HG03196 (cell line): ENCODE results near the gene FN3KRP.
"Not testable (repeated sequence)": the region's sequence is repeated elsewhere in the genome, so short reads cannot be mapped to it uniquely, and the experiment has no call there.

Source experiments
- ATAC-seq: cut with Tn5 transposase; IDR thresholded peaks from one replicate; pipeline ENCODE4 v1.9.1; 2021; ENCODE audit not compliant: unreplicated experiment

The FN3KRP gene

DNA sequence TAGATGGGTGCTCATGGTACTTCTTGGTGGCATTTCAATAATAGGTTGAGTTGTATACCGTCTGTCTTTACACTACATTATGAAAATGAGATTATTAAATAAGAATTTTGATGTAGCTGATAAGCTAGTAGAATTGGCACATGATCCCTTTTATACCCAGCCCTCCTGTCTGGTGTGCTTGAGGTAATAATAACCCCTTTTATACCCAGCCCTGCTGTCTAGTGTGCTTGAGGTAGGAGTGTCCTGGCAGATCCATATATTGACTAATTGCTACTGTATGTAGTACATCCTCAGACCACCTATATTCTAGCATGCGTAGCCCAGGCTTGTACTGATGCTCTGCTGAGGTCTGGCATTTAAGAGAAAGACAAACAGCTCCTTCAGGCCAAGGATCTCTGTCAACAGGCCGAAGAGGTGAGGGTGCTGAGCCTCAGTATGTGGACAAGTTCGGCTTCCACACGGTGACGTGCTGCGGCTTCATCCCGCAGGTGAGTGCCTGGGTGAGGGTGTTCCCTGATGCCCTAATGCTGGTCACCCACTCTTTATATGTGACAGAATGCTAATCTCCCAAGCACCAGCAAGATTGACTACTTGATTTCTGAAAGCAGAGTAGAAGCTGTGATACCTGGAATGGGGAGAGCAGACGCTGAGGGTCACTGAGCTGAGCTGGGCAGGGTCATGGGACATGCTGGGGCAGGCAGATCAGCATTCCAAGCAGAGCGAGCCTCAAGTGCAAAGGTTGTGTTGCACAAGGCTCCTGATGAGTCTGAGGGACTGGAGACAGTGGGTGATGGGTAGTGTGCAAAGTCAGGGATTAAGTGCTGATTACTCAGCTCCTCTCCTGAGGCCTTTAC is 24.6 kb downstream of the FN3KRP start:
- no peak for ATAC-seq

DNA sequence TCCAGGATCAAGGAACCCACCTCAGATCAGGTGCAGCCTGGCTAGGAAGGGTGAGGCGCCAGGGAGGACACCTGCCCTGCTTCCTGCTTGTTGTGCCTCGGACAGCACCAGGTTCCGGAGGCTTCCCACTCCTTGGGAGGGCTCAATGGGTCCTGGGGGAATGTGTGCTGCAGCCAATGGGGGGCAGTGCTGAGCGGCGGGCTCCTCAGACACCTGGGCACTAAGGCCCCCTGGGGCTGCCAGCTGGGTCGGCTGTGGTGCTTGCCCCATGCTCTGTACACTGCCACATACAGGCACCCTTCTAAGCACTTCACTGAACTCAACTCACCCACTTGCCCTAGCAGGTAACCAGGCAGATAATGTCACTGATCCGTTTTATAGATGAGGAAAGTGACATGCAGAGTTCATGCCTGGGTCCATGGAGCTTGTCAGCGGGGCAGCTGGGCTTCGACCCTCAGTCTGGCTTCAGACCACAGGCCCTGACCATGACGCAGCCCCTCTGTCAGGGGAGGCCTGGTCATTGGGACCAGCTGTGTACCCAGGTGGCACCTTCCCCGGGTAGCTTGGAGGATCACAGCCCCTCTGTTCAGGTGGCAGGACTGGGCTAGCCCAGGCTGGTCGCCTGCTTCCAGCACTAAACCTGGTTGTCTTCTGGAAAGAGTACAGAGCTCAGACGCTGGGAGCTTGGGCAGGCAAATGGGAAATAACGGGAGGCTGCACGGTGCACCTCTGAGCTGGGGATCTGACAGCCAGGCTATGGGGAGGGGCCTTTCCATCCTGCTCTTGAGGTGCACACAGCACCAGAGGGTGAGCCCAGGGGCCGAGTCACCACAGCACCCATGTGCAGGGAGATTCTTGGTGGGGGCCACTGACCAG is 27.1 kb downstream of the FN3KRP start:
- no peak for ATAC-seq

DNA sequence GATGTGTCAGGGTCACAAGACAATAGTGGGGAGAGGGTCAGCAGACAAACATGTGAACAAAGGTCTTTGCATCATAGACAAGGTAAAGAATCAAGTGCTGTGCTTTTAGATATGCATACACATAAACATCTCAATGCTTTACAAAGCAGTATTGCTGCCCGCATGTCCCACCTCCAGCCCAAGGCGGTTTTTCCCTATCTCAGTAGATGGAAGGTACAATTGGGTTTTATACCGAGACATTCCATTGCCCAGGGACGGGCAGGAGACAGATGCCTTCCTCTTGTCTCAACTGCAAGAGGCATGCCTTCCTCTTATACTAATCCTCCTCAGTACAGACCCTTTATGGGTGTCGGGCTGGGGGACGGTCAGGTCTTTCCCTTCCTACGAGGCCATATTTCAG is 28.2 kb downstream of the FN3KRP start:
- ATAC-seq = not testable (repeated sequence)

DNA sequence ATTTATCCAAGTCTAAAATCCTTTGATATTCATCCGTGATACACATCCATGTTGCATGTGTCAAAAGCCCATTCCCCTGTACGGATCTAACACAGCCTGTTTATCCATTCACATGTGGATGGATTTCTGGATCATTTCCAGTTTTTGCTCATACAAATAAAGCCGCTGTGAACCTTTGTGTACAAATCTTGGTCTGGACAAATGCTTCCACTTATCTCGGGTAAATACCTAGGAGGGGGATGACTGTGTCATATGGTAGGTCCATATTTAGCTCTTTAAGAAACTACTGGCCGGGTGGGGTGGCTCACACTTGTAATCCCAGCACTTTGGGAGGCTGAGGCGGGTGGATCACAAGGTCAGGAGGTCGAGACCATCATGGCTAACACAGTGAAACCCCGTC is 29.0 kb downstream of the FN3KRP start:
- no peak for ATAC-seq

DNA sequence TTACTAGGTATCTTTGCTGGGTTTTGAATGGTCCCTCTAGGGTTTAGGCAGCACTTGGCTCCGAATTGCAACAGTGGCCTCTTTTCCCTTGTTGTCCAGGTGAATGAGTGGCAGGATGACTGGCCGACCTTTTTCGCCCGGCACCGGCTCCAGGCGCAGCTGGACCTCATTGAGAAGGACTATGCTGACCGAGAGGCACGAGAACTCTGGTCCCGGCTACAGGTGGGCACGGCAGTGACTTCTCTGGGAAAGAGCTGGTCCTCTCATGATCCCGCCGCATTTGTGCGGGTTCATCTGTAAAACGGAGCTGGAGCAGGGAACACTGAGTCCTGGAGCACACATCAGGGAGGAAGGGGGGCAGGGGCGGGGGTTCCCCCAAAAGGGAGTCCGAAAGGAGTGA is 32.2 kb downstream of the FN3KRP start:
- no peak for ATAC-seq

DNA sequence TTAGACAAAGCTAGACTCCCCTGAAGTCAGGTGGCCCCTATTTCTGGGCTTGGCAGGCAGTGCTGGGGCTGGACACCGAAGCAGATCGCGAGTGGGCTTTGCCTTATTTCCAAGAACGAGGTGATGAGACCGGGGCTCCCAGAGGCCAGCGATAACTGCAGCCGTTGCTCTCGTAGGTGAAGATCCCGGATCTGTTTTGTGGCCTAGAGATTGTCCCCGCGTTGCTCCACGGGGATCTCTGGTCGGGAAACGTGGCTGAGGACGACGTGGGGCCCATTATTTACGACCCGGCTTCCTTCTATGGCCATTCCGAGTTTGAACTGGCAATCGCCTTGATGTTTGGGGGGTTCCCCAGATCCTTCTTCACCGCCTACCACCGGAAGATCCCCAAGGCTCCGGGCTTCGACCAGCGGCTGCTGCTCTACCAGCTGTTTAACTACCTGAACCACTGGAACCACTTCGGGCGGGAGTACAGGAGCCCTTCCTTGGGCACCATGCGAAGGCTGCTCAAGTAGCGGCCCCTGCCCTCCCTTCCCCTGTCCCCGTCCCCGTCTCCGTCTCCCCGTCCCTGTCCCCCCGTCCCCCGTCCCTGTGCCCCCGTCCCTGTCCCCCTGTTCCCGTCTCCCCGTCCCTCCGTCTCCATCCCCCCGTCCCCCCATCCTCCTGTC is 33.9 kb downstream of the FN3KRP start:
- no peak for ATAC-seq

DNA sequence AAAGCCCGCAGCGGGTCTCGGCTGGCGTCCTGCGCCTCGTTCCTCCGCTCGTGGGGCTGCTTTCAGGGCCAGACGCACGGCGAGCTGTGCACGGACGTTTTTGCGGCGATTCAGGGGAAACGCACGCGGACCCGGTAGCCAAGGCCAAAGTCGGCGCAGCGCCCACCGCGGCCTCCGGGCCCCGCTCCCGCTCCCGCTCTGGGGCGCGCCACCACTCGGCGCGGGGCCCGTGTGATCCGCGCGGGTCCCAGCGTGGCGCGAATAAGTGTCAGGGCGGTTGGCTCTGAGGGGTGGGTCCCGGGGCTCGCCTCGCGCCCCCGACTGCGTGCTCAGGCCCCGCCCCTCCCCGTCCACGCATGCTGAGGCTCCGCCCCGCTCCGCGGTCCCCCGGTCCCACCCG is 34.7 kb downstream of the FN3KRP start:
- ATAC-seq = peak; percentile 21

DNA sequence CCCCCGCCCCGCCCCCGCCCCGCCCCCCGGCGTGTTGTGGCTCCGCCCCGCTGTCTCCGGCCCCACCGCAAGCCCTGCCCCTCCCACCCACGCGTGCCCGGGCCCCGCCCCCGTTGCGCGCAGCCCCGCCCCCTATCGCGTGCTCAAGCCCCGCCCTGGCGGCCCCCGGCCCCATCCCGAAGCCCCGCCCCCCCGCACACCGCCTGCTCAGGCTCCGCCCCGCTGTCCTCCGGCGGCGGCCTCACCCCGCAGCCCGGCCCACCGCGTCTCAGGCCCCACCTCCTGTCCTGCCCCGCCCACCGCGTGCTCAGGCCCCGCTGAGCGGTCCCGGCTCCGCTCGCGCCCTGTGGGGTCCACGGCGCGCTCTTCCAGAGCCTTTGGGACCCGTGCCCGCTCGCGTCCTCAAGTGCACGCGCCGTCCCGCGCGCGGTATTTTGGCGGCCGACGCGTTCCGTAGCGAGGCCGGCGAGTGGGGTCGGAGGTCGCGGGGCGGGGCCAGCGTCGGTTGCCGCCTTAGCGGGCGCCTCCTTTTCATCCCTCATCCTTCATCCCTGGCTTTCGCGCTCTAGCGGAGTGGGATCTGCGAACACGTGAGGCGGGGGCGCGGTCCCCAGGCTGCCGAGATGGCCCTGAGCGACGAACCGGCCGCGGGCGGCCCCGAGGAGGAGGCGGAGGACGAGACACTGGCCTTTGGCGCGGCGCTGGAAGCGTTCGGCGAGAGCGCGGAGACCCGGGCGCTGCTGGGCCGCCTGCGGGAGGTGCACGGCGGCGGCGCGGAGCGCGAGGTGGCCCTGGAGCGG is 35.3 kb downstream of the FN3KRP start, which contains the start of gene TBCD:
TBCD (plus strand) TSS at position 495 of the 800 bp plus-strand sequence; CDS start at position 624, 129 bp downstream.
- ATAC-seq = peak; percentile 75

DNA sequence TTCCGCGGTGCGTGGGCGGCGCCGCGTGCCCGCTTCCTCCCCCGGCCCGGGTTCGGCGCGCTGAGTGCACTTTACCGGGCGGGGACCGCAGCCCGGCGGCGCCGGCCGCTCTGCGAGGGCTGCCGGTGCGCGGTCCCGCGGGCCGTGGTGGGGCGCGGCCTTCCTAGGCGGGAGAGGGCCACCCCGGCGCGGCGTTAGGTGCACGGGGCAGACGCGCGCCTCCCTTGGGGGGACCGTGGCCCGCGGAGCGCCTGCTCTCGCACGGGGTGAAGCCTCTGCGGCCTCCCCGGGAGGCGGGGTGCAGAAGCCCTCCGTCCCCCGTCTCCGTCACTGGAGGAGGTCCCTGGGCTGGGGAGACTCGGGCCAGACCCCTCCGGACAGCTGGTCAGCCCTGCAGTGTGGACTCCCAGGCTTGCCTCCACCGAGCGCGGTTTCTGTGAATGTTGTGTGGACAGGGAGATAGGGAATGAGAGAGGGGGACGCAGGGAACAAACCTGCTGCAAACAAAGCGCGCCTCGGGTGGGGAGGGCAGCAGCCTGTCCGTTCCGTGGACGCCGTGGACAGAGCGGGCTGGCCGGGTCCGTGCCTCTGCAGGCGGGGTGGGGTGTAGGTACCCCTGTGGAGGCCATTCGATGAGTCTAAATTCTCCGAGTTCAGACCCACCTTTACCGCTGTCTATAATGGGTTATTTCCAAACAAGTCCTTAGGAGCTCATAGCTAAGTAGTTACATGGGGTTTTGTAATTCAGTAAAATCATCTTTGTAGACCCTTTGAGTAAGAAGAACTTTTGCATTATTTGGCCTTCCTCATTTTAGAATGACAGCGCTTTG is 36.1 kb downstream of the FN3KRP start:
- ATAC-seq = peak; percentile 28

DNA sequence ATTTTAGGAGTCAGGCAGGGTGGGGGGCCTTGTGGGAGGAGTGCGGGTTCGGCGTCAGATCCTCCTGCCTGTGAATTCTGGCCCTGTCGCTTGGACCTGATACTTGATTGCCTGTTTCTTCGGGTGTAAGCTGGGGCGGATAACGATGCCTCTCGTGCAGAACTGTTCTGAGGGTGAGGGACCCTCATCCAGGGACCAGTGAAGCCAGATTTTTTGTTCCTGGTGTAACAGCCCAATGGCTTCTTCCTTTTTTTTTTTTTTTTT is 36.6 kb downstream of the FN3KRP start:
- no peak for ATAC-seq

DNA sequence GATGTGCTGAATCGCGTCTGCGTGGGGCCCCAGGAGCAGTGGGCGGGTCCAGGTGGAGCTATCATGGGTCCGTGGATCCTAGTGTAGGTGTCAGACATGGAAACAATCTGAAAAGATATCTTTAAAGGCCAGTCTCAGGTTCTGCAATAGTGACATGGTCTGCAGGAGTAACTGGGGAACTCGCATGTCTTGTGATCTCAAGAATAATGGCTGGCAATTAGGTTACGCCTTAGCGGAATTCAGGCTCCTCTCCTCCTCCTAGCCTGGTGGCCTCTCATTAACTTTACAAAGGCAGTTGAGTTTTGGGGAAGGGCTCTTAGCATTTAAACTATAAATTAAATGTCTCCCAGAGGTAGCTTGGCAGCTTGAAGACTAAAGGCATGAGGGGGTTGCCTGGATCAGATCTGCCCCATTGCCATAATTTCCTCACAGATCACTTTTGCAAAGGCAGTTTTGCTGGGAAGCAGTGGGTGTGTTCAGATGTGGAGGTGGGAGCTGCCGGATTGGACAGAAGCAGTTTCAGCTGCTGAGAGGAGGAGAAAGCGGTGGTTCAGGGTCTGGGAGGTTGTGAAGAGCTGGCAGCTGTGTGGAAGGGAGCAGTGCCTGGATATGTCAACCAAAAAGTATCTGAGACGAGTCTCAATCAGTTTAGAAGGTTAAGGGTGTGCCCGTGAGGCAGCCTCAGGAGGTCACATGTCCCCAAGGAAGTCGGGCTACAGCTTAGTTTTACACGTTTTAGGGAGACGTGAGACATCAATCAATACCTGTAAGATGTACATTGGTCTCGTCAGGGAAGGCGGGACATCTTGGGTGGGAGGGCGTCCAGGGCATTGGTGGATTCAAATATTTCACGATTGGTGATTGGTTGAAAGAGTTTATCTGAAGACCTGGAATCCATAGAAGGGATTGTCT is 38.0 kb downstream of the FN3KRP start:
- no peak for ATAC-seq

DNA sequence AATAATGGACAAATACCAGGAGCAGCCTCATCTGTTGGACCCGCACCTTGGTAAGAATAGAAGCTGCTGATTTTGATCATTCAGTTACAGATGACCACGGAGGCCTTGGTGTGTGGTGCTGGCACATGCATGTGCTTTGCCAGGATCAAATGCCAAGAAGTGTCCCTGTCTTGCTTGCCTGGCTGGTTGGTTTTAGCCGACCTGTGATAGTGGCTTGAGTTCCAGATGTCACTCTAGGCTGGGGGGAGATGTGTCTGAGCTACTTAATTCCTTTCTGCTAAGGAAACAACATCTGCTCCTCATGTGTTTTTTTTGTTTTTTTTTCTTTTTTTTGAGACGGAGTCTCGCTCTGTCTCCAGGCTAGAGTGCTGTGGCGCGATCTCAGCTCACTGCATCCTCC is 39.7 kb downstream of the FN3KRP start:
- no peak for ATAC-seq

DNA sequence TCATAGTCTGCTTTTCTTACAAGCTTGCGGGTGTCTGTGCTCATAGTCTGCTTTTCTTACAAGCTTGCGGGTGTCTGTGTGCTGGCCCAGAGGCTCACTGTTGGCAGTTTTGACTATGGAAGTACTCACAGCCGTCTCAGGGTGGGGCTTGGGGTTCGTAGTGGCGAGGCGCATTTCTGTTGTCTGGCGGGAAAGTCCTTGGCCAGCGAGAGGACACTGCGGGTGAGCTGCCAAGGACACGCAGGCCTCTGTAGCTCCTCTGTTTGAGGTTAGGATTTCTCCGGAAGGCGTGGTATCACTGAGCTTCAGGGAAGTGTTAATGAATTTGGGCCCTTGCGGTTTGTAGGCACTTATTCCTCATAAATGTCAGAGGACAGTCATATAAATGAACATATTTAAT is 48.9 kb downstream of the FN3KRP start:
- ATAC-seq = no peak

DNA sequence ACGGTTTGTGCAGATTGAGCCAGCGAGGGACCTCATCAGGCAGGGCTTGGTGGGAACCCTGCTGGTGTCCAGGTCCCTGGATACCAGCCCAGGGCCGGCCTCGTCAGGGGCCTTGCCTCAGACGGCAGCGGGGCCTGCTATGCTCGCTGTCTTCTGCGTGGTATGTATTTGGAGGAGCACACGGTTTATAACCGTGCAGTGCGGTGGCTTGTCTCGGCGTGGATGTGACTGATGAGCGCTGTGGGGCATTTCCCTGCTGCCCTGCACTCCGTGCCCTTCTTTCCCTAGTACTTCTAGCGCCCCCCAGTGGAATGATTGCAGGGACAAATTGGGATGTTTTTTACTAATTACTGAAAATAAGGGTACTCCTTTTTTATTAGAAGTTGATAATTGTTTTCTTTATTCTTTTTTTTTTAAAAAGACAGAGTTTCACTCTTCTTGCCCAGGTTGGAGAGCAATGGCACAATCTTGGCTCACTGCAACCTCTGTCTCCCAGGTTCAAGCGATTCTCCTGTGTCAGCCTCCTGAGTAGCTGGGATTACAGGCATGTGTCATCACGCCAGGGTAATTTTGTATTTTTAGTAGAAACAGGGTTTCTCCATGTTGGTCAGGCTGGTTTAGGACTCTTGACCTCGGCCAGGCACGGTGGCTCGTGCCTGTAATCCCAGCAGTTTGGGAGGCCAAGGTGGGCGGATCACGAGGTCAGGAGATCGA is 50.7 kb downstream of the FN3KRP start:
- no peak for ATAC-seq

DNA sequence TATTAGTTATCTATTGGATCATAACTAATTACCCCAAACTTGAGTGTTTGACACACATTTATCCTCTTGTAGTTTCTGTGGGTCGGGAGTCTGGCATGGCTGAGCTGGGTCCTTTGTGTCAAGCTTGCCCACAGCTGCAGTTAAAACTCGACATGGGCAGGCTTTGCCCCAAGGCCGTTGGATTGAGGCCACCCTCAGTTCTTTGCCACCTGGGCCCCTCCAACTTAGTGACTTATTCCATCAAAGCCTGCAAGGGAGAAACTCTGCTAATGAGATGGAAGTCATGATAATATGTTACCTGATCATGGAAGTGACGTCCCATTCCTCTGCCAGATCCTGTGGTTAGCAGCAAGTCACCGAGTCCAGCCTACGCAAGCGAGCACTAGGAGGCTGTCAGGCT is 52.5 kb downstream of the FN3KRP start:
- ATAC-seq = no peak

DNA sequence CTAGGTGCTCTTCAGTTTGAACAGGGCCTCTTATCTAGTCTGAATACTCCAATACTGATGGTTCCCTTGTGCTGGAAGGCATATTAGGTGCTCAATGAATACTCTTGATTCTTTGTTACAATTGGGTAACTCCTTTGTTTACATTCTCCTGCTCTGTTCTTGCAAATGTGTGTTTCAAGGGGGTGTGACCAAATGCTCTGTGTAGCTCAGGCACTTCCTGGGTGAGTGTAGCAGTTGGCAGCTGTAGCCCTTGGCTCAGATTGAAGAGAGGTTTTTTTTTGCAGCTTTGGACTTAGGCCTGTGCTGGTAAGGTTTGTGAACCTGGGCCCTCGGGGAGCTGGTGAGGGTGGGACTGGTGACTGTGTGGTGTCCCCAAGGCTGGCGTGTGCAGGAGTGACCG is 55.5 kb downstream of the FN3KRP start:
- no peak for ATAC-seq

DNA sequence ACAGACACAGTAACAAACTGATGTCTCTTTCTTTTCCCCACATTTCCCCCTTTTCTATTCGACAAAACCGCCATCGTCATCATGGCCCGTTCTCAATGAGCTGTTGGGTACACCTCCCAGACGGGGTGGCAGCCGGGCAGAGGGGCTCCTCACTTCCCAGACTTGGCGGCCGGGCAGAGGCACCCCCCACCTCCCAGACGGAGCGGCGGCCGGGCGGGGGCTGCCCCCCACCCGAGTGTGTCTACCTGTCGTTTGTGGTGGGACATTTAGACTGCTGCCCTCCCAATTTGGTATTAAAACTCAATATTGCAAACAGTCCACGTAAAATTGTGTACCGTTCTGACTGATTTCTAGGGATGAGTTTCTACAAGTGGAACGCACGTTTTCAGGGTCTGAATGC is 58.0 kb downstream of the FN3KRP start:
- not testable (repeated sequence) for ATAC-seq
